Activated CD8-positive, alpha-beta T cell treated with anti-CD3 and anti-CD28 coated beads for 36 hours (primary cell): ENCODE results near the gene TIFAB. TPM values are rescaled to one million over a fixed set of nuclear protein-coding genes. Genes with fewer than 3 reads are reported as not detected.

Experiments used
- ATAC-seq: fragments of 200-7000 bp; cut with Tn5 transposase; one replicate; pipeline ENCODE4 v1.10.0; 2021; ENCODE audit warnings: mild to moderate bottlenecking, moderate library complexity
- CTCF ChIA-PET: fragments of 350-600 bp; sonication (Branson Sonifier 250); formaldehyde crosslinking; loops from one replicate; lab custom pipeline; 2021; ENCODE audit warnings: antibody characterized with exemption; lab: Charles Lee
- POLR2A ChIA-PET: fragments of 350-600 bp; sonication (Branson Sonifier 250); formaldehyde crosslinking; loops from one replicate; lab custom pipeline; 2021; ENCODE audit warnings: antibody characterized with exemption; lab: Charles Lee
- DNase-seq: peaks from one replicate; pipeline ENCODE4 v3.0.0-alpha.2; 2020
- H3K27ac Mint-ChIP-seq: one replicate; pipeline ENCODE4 v1.8.0; 2021; ENCODE audit warnings: mild to moderate bottlenecking, mixed read lengths
- H3K27me3 Mint-ChIP-seq: one replicate; pipeline ENCODE4 v1.8.0; 2021; ENCODE audit warnings: mixed read lengths
- H3K36me3 Mint-ChIP-seq: one replicate; pipeline ENCODE4 v1.8.0; 2021; ENCODE audit warnings: low read depth, mixed read lengths
- H3K4me1 Mint-ChIP-seq: one replicate; pipeline ENCODE4 v1.8.0; 2021; ENCODE audit warnings: low read depth, mixed read lengths
- H3K4me3 Mint-ChIP-seq: one replicate; pipeline ENCODE4 v1.8.0; 2021; ENCODE audit warnings: mild to moderate bottlenecking, moderate library complexity, mixed read lengths
- H3K9me3 Mint-ChIP-seq: one replicate; pipeline ENCODE4 v1.8.0; 2021; ENCODE audit warnings: mixed read lengths
- intact Hi-C: fragments of 100-400 bp; cut with micrococcal nuclease; formaldehyde crosslinking; loops from one replicate; pipeline ENCODE4 v1.10.0; 2022
- total RNA-seq, 2 experiments: library from RNA; stranded (reverse); gene quantifications; one replicate each; pipeline ENCODE4 v1.2.3, GENCODE V29; 2021
- TF ChIP-seq, protein P1 (sequence below): fragments of 200-600 bp; IDR thresholded peaks from one replicate; pipeline ENCODE4 v1.8.0; 2022; ENCODE audit warnings: antibody characterized with exemption, mild to moderate bottlenecking

TIFAB gene
- total RNA-seq, 2 experiments from 2014 or later: not detected

DNA sequence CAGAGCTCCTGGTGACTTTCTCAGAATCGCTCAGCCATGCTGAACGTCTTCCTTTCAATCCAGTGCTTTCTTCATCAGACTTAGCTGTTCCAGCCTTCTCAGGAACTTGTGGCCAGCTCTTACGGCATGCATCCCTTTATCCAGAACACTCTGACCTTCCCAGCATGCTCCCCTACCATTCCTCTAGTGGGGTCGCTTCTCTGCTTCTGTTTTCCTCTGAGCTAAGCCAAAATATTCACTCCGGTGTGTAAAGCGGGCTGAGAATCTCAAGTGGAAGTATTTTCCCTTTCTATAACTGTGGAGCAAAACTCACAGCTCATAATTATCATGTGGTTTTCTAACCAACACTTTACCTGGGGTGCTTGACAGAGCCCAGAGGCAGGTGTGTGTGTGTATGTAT lies 11.2 kb downstream of the TIFAB start:
- ChIA-PET POLR2A (no interaction called here), CTCF (interaction anchor here (1.2 to 2.2 kb wide), 4 partner anchors 15 to 25 kb away, joined by 4 to 11 read pairs (median 8); no protein-coding TSS in a partner anchor)
- ATAC-seq (no peak), DNase-seq (no peak)
- Mint-ChIP-seq H3K4me1 (no peaks in the 10 kb centered on the region), H3K27me3 (peaks cover 5% of the 10 kb centered on the region), H3K27ac (no peak overlapping the region), H3K36me3 (no peaks in the 10 kb centered on the region), H3K4me3 (no peak overlapping the region), H3K9me3 (no peaks in the 10 kb centered on the region)
- TF ChIP-seq, protein P1, sequence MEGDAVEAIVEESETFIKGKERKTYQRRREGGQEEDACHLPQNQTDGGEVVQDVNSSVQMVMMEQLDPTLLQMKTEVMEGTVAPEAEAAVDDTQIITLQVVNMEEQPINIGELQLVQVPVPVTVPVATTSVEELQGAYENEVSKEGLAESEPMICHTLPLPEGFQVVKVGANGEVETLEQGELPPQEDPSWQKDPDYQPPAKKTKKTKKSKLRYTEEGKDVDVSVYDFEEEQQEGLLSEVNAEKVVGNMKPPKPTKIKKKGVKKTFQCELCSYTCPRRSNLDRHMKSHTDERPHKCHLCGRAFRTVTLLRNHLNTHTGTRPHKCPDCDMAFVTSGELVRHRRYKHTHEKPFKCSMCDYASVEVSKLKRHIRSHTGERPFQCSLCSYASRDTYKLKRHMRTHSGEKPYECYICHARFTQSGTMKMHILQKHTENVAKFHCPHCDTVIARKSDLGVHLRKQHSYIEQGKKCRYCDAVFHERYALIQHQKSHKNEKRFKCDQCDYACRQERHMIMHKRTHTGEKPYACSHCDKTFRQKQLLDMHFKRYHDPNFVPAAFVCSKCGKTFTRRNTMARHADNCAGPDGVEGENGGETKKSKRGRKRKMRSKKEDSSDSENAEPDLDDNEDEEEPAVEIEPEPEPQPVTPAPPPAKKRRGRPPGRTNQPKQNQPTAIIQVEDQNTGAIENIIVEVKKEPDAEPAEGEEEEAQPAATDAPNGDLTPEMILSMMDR: no peak
- intact Hi-C loops: no loop called here

DNA sequence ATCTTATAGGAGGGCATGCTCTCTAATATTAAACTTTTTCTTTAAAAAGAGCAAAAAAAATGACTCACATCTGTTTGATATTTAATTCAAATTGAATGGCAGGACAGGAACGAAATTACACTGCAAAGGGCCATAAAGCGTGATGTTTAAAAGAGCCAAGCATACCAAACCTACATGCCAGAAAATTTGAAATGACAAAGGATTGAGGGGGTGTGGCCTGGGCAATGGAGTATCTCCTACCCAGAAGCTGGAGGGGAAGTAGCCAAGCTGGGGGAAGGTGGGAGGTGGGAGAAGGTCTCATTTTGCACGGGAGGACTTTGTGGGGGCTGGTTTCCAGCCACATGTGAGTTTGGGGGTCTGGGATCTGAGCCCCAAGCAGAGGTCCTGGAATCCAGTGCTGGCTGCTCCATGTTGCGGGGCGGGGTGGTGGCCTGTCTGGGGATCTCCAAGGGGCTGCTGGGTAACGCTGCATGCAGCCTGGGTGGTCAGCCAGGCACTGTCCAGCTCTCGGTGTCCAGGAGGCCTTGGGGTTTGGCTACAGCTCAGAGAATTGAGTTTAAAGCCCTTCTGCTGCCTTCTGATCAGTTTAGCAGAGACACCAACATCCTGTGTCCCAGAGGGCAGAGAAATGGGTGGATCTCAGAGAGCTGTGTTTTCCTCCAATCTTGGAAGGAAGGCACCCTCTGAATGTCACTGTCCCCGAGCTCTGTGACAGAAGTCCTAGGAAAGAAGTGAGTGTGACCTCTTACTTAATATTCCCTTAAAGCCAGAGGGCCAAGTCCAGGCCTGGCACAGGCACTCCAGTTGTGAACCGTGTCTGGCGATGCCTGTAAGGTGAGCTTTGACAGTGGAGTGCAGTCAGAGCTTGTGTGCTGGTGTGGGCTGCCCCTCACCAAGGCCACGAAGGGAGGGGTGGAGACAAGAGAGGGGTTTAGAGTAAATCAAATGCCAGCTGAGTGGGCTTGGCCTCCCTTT lies 12.6 kb downstream of the TIFAB start:
- Mint-ChIP-seq H3K9me3 (no peaks in the 10 kb centered on the region), H3K27ac (no peak overlapping the region), H3K4me1 (no peaks in the 10 kb centered on the region), H3K36me3 (no peaks in the 10 kb centered on the region), H3K4me3 (no peak overlapping the region), H3K27me3 (peaks cover 8% of the 10 kb centered on the region)
- ChIA-PET CTCF (interaction anchor here (1.1 to 2.5 kb wide), 4 partner anchors 13 to 127 kb away, joined by 5 to 15 read pairs (median 8); no protein-coding TSS in a partner anchor), POLR2A (no interaction called here)
- intact Hi-C loops: no loop called here
- DNase-seq (no peak), ATAC-seq (no peak)
- TF ChIP-seq, protein P1: no peak

DNA sequence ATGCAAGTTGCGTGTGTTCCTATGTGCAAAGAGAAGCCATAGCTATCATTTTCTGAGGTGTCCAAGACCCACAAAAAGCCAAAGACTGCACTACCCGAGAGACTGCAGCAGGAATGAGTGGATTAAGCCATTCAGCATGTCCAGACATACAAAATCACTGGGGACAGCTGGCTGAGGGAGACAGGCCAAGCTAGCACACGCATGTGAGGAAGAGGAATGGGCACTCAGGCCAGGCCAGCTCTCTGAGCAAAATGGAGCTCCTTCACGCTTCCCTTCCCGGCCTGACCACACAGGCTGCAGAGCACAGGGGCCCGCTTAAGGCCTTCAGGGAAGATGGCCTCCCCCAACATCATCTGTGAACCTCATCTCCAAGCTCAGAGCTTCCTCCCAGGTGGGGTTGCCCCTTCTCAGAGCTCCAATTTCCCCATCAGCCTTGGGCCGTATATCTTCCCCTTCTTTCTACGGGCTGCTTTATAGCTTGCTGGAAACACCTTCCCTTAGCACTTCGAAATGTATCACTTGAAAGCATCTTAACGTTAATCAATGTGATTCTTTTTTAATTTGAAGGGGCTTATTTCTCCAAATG lies 13.4 kb downstream of the TIFAB start:
- Mint-ChIP-seq H3K36me3 (no peaks in the 10 kb centered on the region), H3K27ac (no peak overlapping the region), H3K4me3 (no peak overlapping the region), H3K27me3 (peaks cover 8% of the 10 kb centered on the region), H3K4me1 (no peaks in the 10 kb centered on the region), H3K9me3 (no peaks in the 10 kb centered on the region)
- DNase-seq (no peak), ATAC-seq (no peak)
- POLR2A ChIA-PET: no interaction called here
- CTCF ChIA-PET: interaction anchor here (1.1 to 2.5 kb wide), 2 partner anchors 12 to 28 kb away, joined by 5 to 15 read pairs; no protein-coding TSS in a partner anchor
- intact Hi-C loops: no loop called here
- TF ChIP-seq, protein P1: no peak

DNA sequence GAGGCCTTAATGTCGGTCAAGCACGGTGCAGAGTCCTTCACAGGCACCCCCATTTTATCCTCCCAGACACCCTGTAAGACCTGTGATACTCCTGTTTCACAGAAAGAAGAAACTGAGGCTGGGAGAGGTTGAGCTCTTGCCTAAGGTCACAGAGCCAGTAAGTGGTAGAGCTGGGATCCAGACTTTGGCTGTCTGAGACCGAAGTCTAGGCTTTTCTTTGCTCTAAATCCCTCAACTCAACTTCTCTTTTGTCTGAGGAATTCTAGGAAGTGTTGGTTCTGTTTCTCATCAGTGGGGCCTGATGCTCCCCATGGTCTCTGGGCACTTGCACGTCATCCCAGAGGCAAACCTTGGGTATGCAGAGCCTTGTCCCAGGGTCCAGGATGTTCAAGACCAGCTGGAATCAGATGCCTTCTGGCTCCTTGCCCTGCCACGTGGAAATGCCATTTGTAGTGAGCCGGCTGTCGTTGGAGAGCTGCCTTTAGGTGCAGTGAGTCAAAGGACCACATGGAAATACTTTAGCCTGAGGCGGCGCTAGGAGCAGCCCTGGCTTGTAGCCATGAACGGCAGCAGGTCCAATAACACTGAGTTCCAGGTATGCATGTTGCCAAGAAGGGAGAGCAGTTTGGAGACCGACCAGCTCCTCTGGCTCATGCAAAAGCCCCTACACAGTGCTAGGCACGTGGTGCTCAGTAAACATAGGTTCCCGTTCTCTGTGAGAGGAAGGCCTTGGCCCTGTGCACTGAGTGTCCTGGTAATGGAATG lies 14.2 kb downstream of the TIFAB start:
- TF ChIP-seq, protein P1: no peak
- no peak overlapping the region for H3K27ac Mint-ChIP-seq
- ChIA-PET POLR2A (no interaction called here), CTCF (interaction anchor here (1.1 to 2.5 kb wide), 2 partner anchors 12 to 29 kb away, joined by 5 to 15 read pairs; no protein-coding TSS in a partner anchor)
- H3K36me3 Mint-ChIP-seq: no peaks in the 10 kb centered on the region
- H3K4me1 Mint-ChIP-seq: no peaks in the 10 kb centered on the region
- intact Hi-C loops: no loop called here
- H3K9me3 Mint-ChIP-seq: no peaks in the 10 kb centered on the region
- H3K4me3 Mint-ChIP-seq: no peak overlapping the region
- ATAC-seq: no peak
- DNase-seq: no peak
- peaks cover 8% of the 10 kb centered on the region for H3K27me3 Mint-ChIP-seq
